Smooth muscle cell (in vitro differentiated cells): ENCODE results near the gene KCNG2. TPM values are rescaled to one million over a fixed set of nuclear protein-coding genes. Genes with fewer than 3 reads are reported as not detected.
"Not testable (repeated sequence)": the region's sequence is repeated elsewhere in the genome, so short reads cannot be mapped to it uniquely, and the experiment has no call there.

Experiments
- DNase-seq: peaks from one replicate; lab custom pipeline; 2025; ENCODE audit not compliant: unreplicated experiment; lab: John Stamatoyannopoulos, UW
- H2AFZ ChIP-seq: fragments of 200-600 bp; sonication (generic); 2 replicates; pipeline ENCODE4 v1.6.0; 2016; ENCODE audit warnings: antibody characterized with exemption, low read depth, mild to moderate bottlenecking
- H3F3A ChIP-seq: fragments of 200-600 bp; sonication (generic); 2 replicates; pipeline ENCODE4 v1.6.0; 2017; ENCODE audit warnings: antibody characterized with exemption, low read depth
- H3K27ac ChIP-seq: fragments of 200-600 bp; sonication (generic); 2 replicates; pipeline ENCODE4 v1.5.1; 2016; ENCODE audit warnings: low read depth, mild to moderate bottlenecking
- H3K27me3 ChIP-seq: fragments of 200-600 bp; sonication (generic); 2 replicates; pipeline ENCODE4 v1.6.1; 2016; ENCODE audit warnings: low read depth, mild to moderate bottlenecking
- H3K36me3 ChIP-seq: fragments of 200-600 bp; sonication (generic); 2 replicates; pipeline ENCODE4 v1.5.1; 2016; ENCODE audit warnings: low read depth
- H3K4me1 ChIP-seq: fragments of 200-600 bp; sonication (generic); 2 replicates; pipeline ENCODE4 v1.5.1; 2016; ENCODE audit warnings: low read depth
- H3K4me2 ChIP-seq: fragments of 200-600 bp; sonication (generic); 2 replicates; pipeline ENCODE4 v1.6.0; 2016; ENCODE audit warnings: mild to moderate bottlenecking
- H3K4me3 ChIP-seq: fragments of 200-600 bp; sonication (generic); 2 replicates; pipeline ENCODE4 v1.5.1; 2016; ENCODE audit warnings: mild to moderate bottlenecking
- H3K79me2 ChIP-seq: fragments of 200-600 bp; sonication (generic); 2 replicates; pipeline ENCODE4 v1.6.0; 2016; ENCODE audit warnings: low read depth, mild to moderate bottlenecking
- H3K9ac ChIP-seq: fragments of 200-600 bp; sonication (generic); 2 replicates; pipeline ENCODE4 v1.6.0; 2016; ENCODE audit warnings: low read depth
- H3K9me3 ChIP-seq: fragments of 200-600 bp; sonication (generic); replicated peaks from 2 replicates; pipeline ENCODE4 v1.5.1; 2016; ENCODE audit warnings: low read depth
- H4K20me1 ChIP-seq: fragments of 200-600 bp; sonication (generic); 2 replicates; pipeline ENCODE4 v1.6.0; 2016; ENCODE audit warnings: low read depth
- CTCF ChIP-seq: fragments of 200-600 bp; sonication (generic); IDR thresholded peaks from 2 replicates; pipeline ENCODE4 v1.5.1; 2017; ENCODE audit warnings: borderline replicate concordance, mild to moderate bottlenecking, antibody characterized with exemption; ENCODE audit not compliant: insufficient read depth, poor library complexity, severe bottlenecking
- WGBS: methylation state at CpG from one replicate; pipeline ENCODE4 v1.1.7; 2016; ENCODE audit warnings: low lambda C conversion rate; 5-methylcytosine and 5-hydroxymethylcytosine counted together
- polyA plus RNA-seq: library from polyadenylated mRNA; unstranded; fragments of >200 nt; fragmentation: Nextera tagmentation; extraction: Ambion mirVana; gene quantifications from 2 replicates; pipeline ENCODE4 v1.2.1, GENCODE V29; 2016
- total RNA-seq: library from RNA; depleted of rRNA; stranded (reverse); fragments of >200 nt; gene quantifications from 2 replicates; pipeline ENCODE4 v1.2.3, GENCODE V29; 2014

KCNG2 gene
- total and polyA plus RNA-seq, 2 experiments from 2014 or later, result 0.17 TPM; not detected in 1

GRCh38 chr18:79876497-79876896 is 78.8 kb downstream of the KCNG2 start:
- Histone ChIP-seq H3K9ac (no peak overlapping the region), H3K4me3 (no peak overlapping the region), H3K4me1 (no peaks in the 10 kb centered on the region), H3K27ac (no peak overlapping the region), H3K79me2 (no peaks in the 10 kb centered on the region), H3K4me2 (no peak overlapping the region), H3K36me3 (no peaks in the 10 kb centered on the region), H2AFZ (no peak overlapping the region), H3K27me3 (no peaks in the 10 kb centered on the region), H4K20me1 (no peaks in the 10 kb centered on the region), H3K9me3 (no peaks in the 10 kb centered on the region), H3F3A (no peaks in the 10 kb centered on the region)
- WGBS, result 88% methylated on average over 16 of the region's 16 CpGs
- no peak for TF ChIP-seq CTCF
- no peak for DNase-seq

- H3K4me3 ChIP-seq, result no peak overlapping the region
- H3K79me2 ChIP-seq, result no peaks in the 10 kb centered on the region
- no peaks in the 10 kb centered on the region for H3F3A ChIP-seq
- no peaks in the 10 kb centered on the region for H3K4me1 ChIP-seq
- WGBS, result 79% methylated on average over 38 of the region's 38 CpGs
- H3K9me3 ChIP-seq, result no peaks in the 10 kb centered on the region
- no peak overlapping the region for H2AFZ ChIP-seq
- H3K9ac ChIP-seq, result no peak overlapping the region
- no peak for TF ChIP-seq CTCF
- no peak overlapping the region for H3K4me2 ChIP-seq
- no peak overlapping the region for H3K27ac ChIP-seq
- no peaks in the 10 kb centered on the region for H3K27me3 ChIP-seq
- DNase-seq, result no peak
- H3K36me3 ChIP-seq, result no peaks in the 10 kb centered on the region
- H4K20me1 ChIP-seq, result no peaks in the 10 kb centered on the region
These were observed 79.7 kb downstream of the KCNG2 start for GRCh38 chr18:79877163-79878091.

- not testable (repeated sequence) for H3K9me3 ChIP-seq, H4K20me1 ChIP-seq, H3F3A ChIP-seq, H3K36me3 ChIP-seq, H3K4me2 ChIP-seq, H2AFZ ChIP-seq, H3K27ac ChIP-seq, DNase-seq, H3K4me1 ChIP-seq, H3K4me3 ChIP-seq, H3K27me3 ChIP-seq, H3K79me2 ChIP-seq, H3K9ac ChIP-seq
- WGBS, result 96% methylated on average over 24 of the region's 25 CpGs
These were observed 80.5 kb downstream of the KCNG2 start for GRCh38 chr18:79878246-79878645.

GRCh38 chr18:79878741-79879378 is 81.1 kb downstream of the KCNG2 start:
- no peak for DNase-seq
- Histone ChIP-seq H3F3A (no peaks in the 10 kb centered on the region), H3K9me3 (no peaks in the 10 kb centered on the region), H3K4me3 (no peak overlapping the region), H3K36me3 (no peaks in the 10 kb centered on the region), H3K4me2 (no peak overlapping the region), H3K79me2 (no peaks in the 10 kb centered on the region), H3K27ac (no peak overlapping the region), H3K9ac (no peak overlapping the region), H4K20me1 (no peaks in the 10 kb centered on the region), H3K27me3 (no peaks in the 10 kb centered on the region), H3K4me1 (no peaks in the 10 kb centered on the region), H2AFZ (no peak overlapping the region)
- 91% methylated on average over 20 of the region's 20 CpGs for WGBS
- TF ChIP-seq CTCF, result no peak
